Activated CD8-positive, alpha-beta memory T cell treated with anti-CD3 and anti-CD28 coated beads for 4 hours (primary cell): ENCODE measurements around the gene RFX4.
"Not testable (repeated sequence)": the region's sequence is repeated elsewhere in the genome, so short reads cannot be mapped to it uniquely, and the experiment has no call there.

Experiments
- DNase-seq, 2 donors: peaks; one replicate each; pipeline ENCODE4 v3.0.0-alpha.2; 2020; ENCODE audit warnings: low read depth in 2 of 2

RFX4 gene

GRCh38 chr12:106590601-106591000, 7.8 kb downstream of the RFX4 start:
- DNase-seq, result no peak

GRCh38 chr12:106594447-106594846, 11.6 kb downstream of the RFX4 start:
- no peak for DNase-seq

- DNase-seq, result no peak
Observed at GRCh38 chr12:106595268-106595667, 12.5 kb downstream of the RFX4 start.

GRCh38 chr12:106598003-106598402, 15.2 kb downstream of the RFX4 start:
- no peak for DNase-seq

- DNase-seq, result no peak
Observed at GRCh38 chr12:106599302-106599701, 16.5 kb downstream of the RFX4 start.

GRCh38 chr12:106600503-106600902, 17.7 kb downstream of the RFX4 start:
- DNase-seq, result no peak

GRCh38 chr12:106601031-106601430, 18.2 kb downstream of the RFX4 start:
- DNase-seq, result no peak

- DNase-seq, result no peak
Observed at GRCh38 chr12:106601496-106601895, 18.7 kb downstream of the RFX4 start.

GRCh38 chr12:106602076-106602475, 19.3 kb downstream of the RFX4 start:
- DNase-seq, result no peak

- DNase-seq, result no peak
Observed at GRCh38 chr12:106605254-106605653, 22.4 kb downstream of the RFX4 start.

- not testable (repeated sequence) for DNase-seq
Observed at GRCh38 chr12:106620588-106620987, 37.8 kb downstream of the RFX4 start.

- no peak for DNase-seq
Observed at GRCh38 chr12:106625976-106626375, 43.2 kb downstream of the RFX4 start.

- DNase-seq, result no peak
Observed at GRCh38 chr12:106629797-106630659, 47.2 kb downstream of the RFX4 start.

GRCh38 chr12:106631150-106631549, 48.3 kb downstream of the RFX4 start:
- no peak for DNase-seq

GRCh38 chr12:106631797-106632196, 49.0 kb downstream of the RFX4 start:
- DNase-seq, result no peak

GRCh38 chr12:106632797-106633450, 50.1 kb downstream of the RFX4 start:
- no peak for DNase-seq

GRCh38 chr12:106633451-106633823, 50.6 kb downstream of the RFX4 start:
- no peak for DNase-seq

- no peak for DNase-seq
Observed at GRCh38 chr12:106634206-106634605, 51.4 kb downstream of the RFX4 start.

GRCh38 chr12:106643000-106643399, 60.2 kb downstream of the RFX4 start:
- DNase-seq, result no peak

- DNase-seq, result no peak
Observed at GRCh38 chr12:106644335-106645073, 61.7 kb downstream of the RFX4 start.

GRCh38 chr12:106645074-106645421, 62.2 kb downstream of the RFX4 start:
- no peak for DNase-seq

GRCh38 chr12:106645465-106646330, 62.9 kb downstream of the RFX4 start:
- DNase-seq, result no peak
